Forelimb muscle (tissue), 1 donor: ENCODE data around the gene SVEP1. TPM values are rescaled to one million over a fixed set of nuclear protein-coding genes. Genes with fewer than 3 reads are reported as not detected.

Source experiments
- DNase-seq: peaks from one replicate; pipeline ENCODE4 v3.0.0-alpha.2; 2013; ENCODE audit warnings: low read depth
- polyA plus RNA-seq: library from polyadenylated mRNA; unstranded; fragments of 120-200 nt; gene quantifications from one replicate; pipeline ENCODE4 v1.2.1, GENCODE V29; 2013; ENCODE audit not compliant: insufficient read length

SVEP1 gene
- polyA plus RNA-seq, 1 donor = 16.9 TPM

- DNase-seq = no peak
These were observed 53.1 kb downstream of the SVEP1 start for GRCh38 chr9:110526426-110526825.

GRCh38 chr9:110521206-110521605, 58.3 kb downstream of the SVEP1 start:
- DNase-seq = no peak

GRCh38 chr9:110520120-110520701, 59.3 kb downstream of the SVEP1 start:
- DNase-seq = no peak

GRCh38 chr9:110517483-110517882, 62.1 kb downstream of the SVEP1 start:
- no peak for DNase-seq

GRCh38 chr9:110514897-110515296, 64.6 kb downstream of the SVEP1 start:
- DNase-seq = no peak

- DNase-seq = no peak
These were observed 66.7 kb downstream of the SVEP1 start for GRCh38 chr9:110512817-110513216.

GRCh38 chr9:110509792-110510191, 69.7 kb downstream of the SVEP1 start:
- no peak for DNase-seq

GRCh38 chr9:110502842-110503241, 76.7 kb downstream of the SVEP1 start:
- DNase-seq = no peak

- no peak for DNase-seq
These were observed 79.9 kb downstream of the SVEP1 start for GRCh38 chr9:110499608-110500007.

GRCh38 chr9:110487196-110487595, 92.3 kb downstream of the SVEP1 start:
- no peak for DNase-seq

- no peak for DNase-seq
These were observed 93.3 kb downstream of the SVEP1 start for GRCh38 chr9:110486218-110486617.

- DNase-seq = no peak
These were observed 100.1 kb downstream of the SVEP1 start for GRCh38 chr9:110479481-110479880.

GRCh38 chr9:110476251-110476650, 103.3 kb downstream of the SVEP1 start:
- DNase-seq = no peak

GRCh38 chr9:110472111-110472510, 107.4 kb downstream of the SVEP1 start:
- DNase-seq = no peak

GRCh38 chr9:110468950-110469349, 110.6 kb downstream of the SVEP1 start:
- DNase-seq = no peak

- DNase-seq = no peak
These were observed 114.4 kb downstream of the SVEP1 start for GRCh38 chr9:110465190-110465589.

GRCh38 chr9:110464321-110464720, 115.2 kb downstream of the SVEP1 start:
- DNase-seq = no peak

GRCh38 chr9:110463499-110463898, 116.0 kb downstream of the SVEP1 start:
- DNase-seq = no peak

- DNase-seq = no peak
These were observed 122.3 kb downstream of the SVEP1 start for GRCh38 chr9:110457245-110457644.

GRCh38 chr9:110456681-110457080, 122.9 kb downstream of the SVEP1 start:
- no peak for DNase-seq

GRCh38 chr9:110455860-110456259, 123.7 kb downstream of the SVEP1 start:
- no peak for DNase-seq

GRCh38 chr9:110452227-110452801, 127.2 kb downstream of the SVEP1 start:
- DNase-seq = peak; percentile 9

- peak; percentile 40 for DNase-seq
These were observed 127.8 kb downstream of the SVEP1 start for GRCh38 chr9:110451726-110452125.

GRCh38 chr9:110447476-110447875, 132.1 kb downstream of the SVEP1 start:
- no peak for DNase-seq
